ENCODE data around the gene FNDC3B. TPM values are rescaled to one million over a fixed set of nuclear protein-coding genes. Genes with fewer than 3 reads are reported as not detected.

FNDC3B gene
- total RNA-seq, 1 donor from 2014 or later = 71.3 TPM

DNA sequence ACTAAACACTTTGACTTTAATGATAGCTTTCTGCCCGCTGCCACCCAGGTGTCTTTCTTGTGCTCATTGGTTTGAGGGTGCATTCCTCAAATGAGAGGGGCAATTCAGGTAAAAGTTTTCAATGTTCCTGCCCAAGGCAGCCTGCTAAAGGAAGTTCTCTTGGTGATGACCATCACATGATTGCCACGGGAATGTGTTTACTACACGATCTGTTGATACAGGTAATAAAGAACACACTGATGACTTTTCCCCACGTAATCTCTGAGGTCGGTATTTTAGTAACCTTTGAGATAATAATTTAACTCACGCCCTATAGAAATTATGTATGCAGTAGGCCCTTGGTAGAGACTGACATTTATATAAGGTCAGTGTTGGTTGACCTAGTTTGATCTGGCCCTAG is 39.3 kb downstream of the FNDC3B start:
- TF ChIP-seq, protein P1, sequence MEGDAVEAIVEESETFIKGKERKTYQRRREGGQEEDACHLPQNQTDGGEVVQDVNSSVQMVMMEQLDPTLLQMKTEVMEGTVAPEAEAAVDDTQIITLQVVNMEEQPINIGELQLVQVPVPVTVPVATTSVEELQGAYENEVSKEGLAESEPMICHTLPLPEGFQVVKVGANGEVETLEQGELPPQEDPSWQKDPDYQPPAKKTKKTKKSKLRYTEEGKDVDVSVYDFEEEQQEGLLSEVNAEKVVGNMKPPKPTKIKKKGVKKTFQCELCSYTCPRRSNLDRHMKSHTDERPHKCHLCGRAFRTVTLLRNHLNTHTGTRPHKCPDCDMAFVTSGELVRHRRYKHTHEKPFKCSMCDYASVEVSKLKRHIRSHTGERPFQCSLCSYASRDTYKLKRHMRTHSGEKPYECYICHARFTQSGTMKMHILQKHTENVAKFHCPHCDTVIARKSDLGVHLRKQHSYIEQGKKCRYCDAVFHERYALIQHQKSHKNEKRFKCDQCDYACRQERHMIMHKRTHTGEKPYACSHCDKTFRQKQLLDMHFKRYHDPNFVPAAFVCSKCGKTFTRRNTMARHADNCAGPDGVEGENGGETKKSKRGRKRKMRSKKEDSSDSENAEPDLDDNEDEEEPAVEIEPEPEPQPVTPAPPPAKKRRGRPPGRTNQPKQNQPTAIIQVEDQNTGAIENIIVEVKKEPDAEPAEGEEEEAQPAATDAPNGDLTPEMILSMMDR (IDR thresholded peaks at IDR 0.05; ENCODE audit: insufficient read depth, low read length, poor library complexity, severe bottlenecking) = no peak
- H3K4me3 ChIP-seq (ENCODE audit: low read depth, low read length) = no peak overlapping the region
- no peaks in the 10 kb centered on the region for H3K36me3 ChIP-seq (ENCODE audit: control insufficient read depth, insufficient read depth, low read length)
- no peaks in the 10 kb centered on the region for H3K27me3 ChIP-seq (ENCODE audit: control insufficient read depth, insufficient read depth, low read length)
- DNase-seq (ENCODE audit: low read depth) = no peak

DNA sequence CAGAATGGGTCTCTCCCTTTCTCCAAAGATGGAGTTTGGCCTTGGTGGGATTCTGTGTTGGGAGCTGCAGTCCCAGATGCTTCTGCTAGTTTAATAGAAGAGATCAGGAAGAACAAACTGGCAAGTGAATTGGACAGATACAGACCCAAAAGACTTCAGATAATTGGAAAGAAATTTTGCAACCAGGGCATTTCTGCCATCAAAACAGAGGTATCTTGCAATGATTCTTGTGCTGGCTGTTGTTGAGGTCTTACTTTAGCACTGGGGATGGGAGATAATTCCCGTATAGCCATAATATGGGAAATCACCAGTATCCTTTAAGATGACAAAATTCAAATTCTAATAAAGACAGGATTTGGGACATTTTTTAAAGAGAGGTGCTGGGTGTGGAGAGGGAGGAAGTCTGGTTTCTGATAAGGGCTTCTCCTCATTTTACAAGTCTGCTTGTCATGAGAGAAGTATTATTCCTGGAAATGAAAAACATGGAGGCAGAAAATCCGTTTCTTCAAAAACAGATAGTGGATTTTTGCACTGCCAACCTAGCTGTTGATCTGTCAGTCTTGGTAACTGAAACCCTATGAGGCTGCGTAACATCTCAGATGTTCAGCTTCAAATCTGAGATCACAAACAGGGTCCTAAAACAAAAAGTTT is 40.1 kb downstream of the FNDC3B start:
- Histone ChIP-seq H3K4me3 (ENCODE audit: low read depth, low read length) (no peak overlapping the region), H3K27me3 (ENCODE audit: control insufficient read depth, insufficient read depth, low read length) (no peaks in the 10 kb centered on the region), H3K36me3 (ENCODE audit: control insufficient read depth, insufficient read depth, low read length) (no peaks in the 10 kb centered on the region)
- no peak for DNase-seq (ENCODE audit: low read depth)
- TF ChIP-seq, protein P1 (IDR thresholded peaks at IDR 0.05; ENCODE audit: insufficient read depth, low read length, poor library complexity, severe bottlenecking) = no peak

DNA sequence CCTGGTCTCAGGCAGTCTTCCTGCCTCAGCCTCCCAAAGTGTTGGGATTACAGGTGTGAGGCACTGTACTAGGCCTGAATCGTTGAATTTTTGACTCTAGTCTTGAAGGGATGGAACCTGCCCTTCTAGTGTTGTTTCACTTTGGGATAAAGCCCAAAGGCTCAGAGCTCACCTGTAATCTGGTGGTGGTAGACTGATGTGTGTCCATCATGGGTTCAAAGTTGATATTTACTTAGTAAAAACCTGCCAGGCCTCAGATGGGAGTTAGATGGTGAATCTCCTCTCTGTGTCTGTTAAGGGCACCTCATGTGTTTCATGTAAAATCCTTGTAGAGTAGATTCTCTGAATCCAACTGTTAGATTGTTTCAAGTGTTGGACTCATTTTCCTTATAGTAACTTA is 41.1 kb downstream of the FNDC3B start:
- Histone ChIP-seq H3K27me3 (ENCODE audit: control insufficient read depth, insufficient read depth, low read length) (no peaks in the 10 kb centered on the region), H3K36me3 (ENCODE audit: control insufficient read depth, insufficient read depth, low read length) (no peaks in the 10 kb centered on the region)
- TF ChIP-seq, protein P1 (IDR thresholded peaks at IDR 0.05; ENCODE audit: insufficient read depth, low read length, poor library complexity, severe bottlenecking) = no peak

DNA sequence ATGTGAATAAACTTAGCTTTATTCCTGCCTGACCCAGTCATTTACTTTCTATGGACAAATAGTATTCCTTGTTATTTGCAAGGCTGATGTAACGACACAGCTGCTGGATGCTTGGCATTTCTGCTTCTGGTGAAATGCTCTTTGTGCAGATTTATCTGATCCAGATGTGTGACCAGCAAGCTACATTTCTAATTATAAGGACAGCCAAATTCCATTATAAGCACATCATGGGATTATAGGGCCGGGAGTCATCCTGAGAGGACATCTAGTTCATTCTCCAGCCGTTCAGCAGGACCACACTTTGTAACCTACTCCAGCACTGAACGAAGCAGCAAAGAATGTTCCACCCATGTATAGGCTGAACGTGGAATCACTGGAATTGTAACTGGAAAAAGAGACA is 42.9 kb downstream of the FNDC3B start:
- no peaks in the 10 kb centered on the region for H3K27me3 ChIP-seq (ENCODE audit: control insufficient read depth, insufficient read depth, low read length)
- no peaks in the 10 kb centered on the region for H3K36me3 ChIP-seq (ENCODE audit: control insufficient read depth, insufficient read depth, low read length)
- no peak for DNase-seq (ENCODE audit: low read depth)
- H3K4me3 ChIP-seq (ENCODE audit: low read depth, low read length) = no peak overlapping the region
- TF ChIP-seq, protein P1 (IDR thresholded peaks at IDR 0.05; ENCODE audit: insufficient read depth, low read length, poor library complexity, severe bottlenecking) = no peak

More for the DNA sequence above, 41.1 kb downstream of the FNDC3B start:
- no peak overlapping the region for H3K4me3 ChIP-seq (ENCODE audit: low read depth, low read length)
- no peak for DNase-seq (ENCODE audit: low read depth)

DNA sequence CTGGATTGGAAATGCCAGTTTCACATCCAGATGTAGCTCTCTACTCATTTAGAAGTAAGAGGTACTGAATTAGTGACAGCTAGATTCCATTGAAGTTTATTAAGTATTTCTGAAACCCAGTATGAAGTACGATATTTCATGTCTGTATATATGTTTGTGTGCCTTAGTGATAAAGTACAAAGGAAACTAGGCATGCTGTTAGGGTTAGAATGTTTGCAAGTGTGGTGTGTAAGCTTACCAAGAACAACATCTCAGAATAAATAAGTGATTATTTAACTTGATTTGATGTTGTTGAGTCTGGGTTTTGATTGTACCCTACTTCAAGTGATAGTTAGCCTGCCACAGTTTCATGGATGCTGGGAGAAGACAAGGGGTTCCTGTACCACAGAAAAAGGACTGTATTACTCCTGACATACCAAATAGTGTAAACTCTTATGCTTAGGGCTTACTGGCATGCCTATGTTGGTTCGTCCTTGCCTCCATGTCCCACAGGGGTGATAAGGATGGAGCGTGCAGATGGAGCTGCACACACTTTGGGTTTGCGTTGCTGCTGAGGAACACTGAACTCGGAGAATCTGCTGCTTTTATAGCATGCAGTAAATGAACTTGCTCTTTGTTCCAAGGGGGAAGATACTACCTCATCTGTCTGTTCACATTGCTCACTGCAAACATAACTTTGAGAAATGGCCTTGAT is 43.6 kb downstream of the FNDC3B start:
- no peaks in the 10 kb centered on the region for H3K27me3 ChIP-seq (ENCODE audit: control insufficient read depth, insufficient read depth, low read length)
- no peak overlapping the region for H3K4me3 ChIP-seq (ENCODE audit: low read depth, low read length)
- no peaks in the 10 kb centered on the region for H3K36me3 ChIP-seq (ENCODE audit: control insufficient read depth, insufficient read depth, low read length)
- no peak for DNase-seq (ENCODE audit: low read depth)
- TF ChIP-seq, protein P1 (IDR thresholded peaks at IDR 0.05; ENCODE audit: insufficient read depth, low read length, poor library complexity, severe bottlenecking) = no peak

All from kidney epithelial cell (primary cell).